Esophagus muscularis mucosa (tissue), 3 donors: Measurements from ENCODE around the gene CDK5RAP2.

ENCODE experiments used
- CTCF ChIP-seq, 3 experiments: fragments of 200-600 bp in 2 of 3; fragments of 450-650 bp in 1 of 3; sonication (generic) in 2 of 3; IDR thresholded peaks; one replicate each; pipeline ENCODE4 v1.5.1; 2017 to 2019; ENCODE audit warnings: antibody characterized with exemption in 3 of 3, mild to moderate bottlenecking in 2 of 3, moderate library complexity in 1 of 3
- POLR2AphosphoS5 ChIP-seq, 2 donors: sonication (generic); formaldehyde crosslinking; IDR thresholded peaks; one replicate each; pipeline ENCODE4 v1.6.1; 2017; ENCODE audit warnings: antibody characterized with exemption in 2 of 2

- no peak for TF ChIP-seq CTCF (IDR thresholded peaks at IDR 0.05)
- TF ChIP-seq POLR2AphosphoS5 (IDR thresholded peaks at IDR 0.05): no peak
Measured at GRCh38 chr9:120392711-120393110, 187.3 kb downstream of the CDK5RAP2 start.
